GM12865 (cell line): ENCODE measurements around the gene KIAA1217.

Source experiments
- DNase-seq: peaks from one replicate; pipeline ENCODE4 v3.0.0; 2010; ENCODE audit warnings: low read depth
- H3K4me3 ChIP-seq: 2 replicates; pipeline ENCODE4 v1.5.1; 2011; ENCODE audit warnings: mild to moderate bottlenecking, low read depth, low read length, control low read depth
- TF ChIP-seq, protein P1 (sequence below): IDR thresholded peaks from 2 replicates; pipeline ENCODE4 v1.5.1; 2011; ENCODE audit warnings: low read length, control low read depth, low read depth, inconsistent platforms; ENCODE audit not compliant: insufficient read depth; ENCODE audit errors: missing control alignments

KIAA1217 gene

GRCh38 chr10:24214762-24215161 lies 5.8 kb downstream of the KIAA1217 start:
- TF ChIP-seq, protein P1, sequence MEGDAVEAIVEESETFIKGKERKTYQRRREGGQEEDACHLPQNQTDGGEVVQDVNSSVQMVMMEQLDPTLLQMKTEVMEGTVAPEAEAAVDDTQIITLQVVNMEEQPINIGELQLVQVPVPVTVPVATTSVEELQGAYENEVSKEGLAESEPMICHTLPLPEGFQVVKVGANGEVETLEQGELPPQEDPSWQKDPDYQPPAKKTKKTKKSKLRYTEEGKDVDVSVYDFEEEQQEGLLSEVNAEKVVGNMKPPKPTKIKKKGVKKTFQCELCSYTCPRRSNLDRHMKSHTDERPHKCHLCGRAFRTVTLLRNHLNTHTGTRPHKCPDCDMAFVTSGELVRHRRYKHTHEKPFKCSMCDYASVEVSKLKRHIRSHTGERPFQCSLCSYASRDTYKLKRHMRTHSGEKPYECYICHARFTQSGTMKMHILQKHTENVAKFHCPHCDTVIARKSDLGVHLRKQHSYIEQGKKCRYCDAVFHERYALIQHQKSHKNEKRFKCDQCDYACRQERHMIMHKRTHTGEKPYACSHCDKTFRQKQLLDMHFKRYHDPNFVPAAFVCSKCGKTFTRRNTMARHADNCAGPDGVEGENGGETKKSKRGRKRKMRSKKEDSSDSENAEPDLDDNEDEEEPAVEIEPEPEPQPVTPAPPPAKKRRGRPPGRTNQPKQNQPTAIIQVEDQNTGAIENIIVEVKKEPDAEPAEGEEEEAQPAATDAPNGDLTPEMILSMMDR: no peak
- DNase-seq: no peak
- no peak overlapping the region for H3K4me3 ChIP-seq

- TF ChIP-seq, protein P1: no peak
- DNase-seq: no peak
- no peak overlapping the region for H3K4me3 ChIP-seq
Observed at GRCh38 chr10:24215196-24215595, 6.3 kb downstream of the KIAA1217 start.

GRCh38 chr10:24215603-24216002 lies 6.7 kb downstream of the KIAA1217 start:
- H3K4me3 ChIP-seq: no peak overlapping the region
- TF ChIP-seq, protein P1: no peak
- DNase-seq: no peak

DNA sequence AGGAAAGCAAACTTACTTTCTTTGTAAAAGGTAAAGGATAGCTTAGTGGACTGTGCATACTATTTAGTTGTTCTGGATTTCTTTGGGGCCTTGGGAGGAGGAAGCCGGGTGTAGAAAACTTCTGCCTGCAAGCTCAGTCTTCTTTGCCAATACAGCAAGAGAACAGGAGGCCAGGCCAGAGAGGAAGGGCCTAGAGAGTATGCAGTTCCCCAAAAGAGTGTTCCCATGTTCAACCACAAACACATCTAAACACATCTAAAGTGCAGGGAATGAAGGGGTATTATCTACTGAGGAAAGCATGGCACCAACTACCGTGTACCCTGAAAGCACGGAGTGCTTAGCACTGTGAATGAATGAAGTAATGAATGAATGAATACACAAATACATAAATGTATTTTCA lies 11.0 kb downstream of the KIAA1217 start:
- TF ChIP-seq, protein P1: no peak
- H3K4me3 ChIP-seq: no peak overlapping the region
- DNase-seq: no peak

DNA sequence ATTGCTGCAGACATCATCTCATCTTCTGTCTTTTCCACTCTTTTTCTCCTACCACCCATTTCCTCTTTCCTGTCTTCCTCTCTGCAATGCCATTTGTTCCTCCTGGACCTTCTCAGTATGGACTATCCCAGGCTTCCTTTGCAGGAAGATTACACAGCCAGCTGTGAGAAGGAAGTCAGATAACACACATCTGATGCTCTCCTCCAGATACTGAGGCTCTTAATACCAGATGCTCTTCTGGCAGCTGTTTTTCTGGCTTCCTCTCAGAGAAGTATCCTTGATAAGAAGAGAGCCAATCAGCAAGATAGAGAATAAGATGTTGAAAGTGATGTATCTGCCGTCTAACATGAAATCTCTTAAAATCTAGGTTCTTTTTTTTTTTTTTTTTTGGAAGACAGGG lies 14.4 kb downstream of the KIAA1217 start:
- no peak overlapping the region for H3K4me3 ChIP-seq
- no peak for DNase-seq
- TF ChIP-seq, protein P1: no peak

DNA sequence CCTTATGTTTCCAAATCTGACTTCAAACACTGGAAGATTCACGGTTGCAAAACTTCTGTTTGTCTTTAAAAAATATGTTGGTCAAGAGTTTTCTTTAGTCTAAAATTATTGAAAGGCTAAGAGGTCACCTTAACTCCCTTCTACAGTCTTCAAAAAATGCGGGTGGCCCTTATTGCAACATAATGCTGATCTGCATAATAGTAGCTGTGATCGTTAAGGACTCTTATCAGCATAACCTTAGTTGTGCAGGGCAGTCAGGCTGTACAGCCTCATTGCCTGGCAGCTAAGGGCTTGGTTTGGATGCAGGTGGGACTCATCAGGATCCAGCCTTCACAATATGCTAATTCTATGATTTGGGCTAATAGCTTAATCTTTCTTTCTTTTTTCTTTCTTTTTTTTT lies 15.0 kb downstream of the KIAA1217 start:
- TF ChIP-seq, protein P1: no peak
- DNase-seq: no peak
- no peak overlapping the region for H3K4me3 ChIP-seq

GRCh38 chr10:24228642-24229041 lies 19.7 kb downstream of the KIAA1217 start:
- TF ChIP-seq, protein P1: no peak
- no peak for DNase-seq

More at GRCh38 chr10:24228642-24229041, 19.7 kb downstream of the KIAA1217 start:
- H3K4me3 ChIP-seq: no peak overlapping the region
